GM20431 (cell line): Measurements from ENCODE around the gene IQSEC1.

Source experiments
- in situ Hi-C: fragments of 300-500 bp; cut with MseI, MboI; formaldehyde crosslinking; loops from one replicate; pipeline ENCODE4 v1.15.0; 2020; ENCODE audit warnings: low sequenced_read_pairs; ENCODE audit not compliant: unreplicated experiment

IQSEC1 gene

GRCh38 chr3:13108861-13109260 is 35.6 kb upstream of the IQSEC1 start:
- in situ Hi-C loops: no loop called here

GRCh38 chr3:13107661-13108060 is 34.4 kb upstream of the IQSEC1 start:
- in situ Hi-C loops: no loop called here

GRCh38 chr3:13106308-13107001 is 33.2 kb upstream of the IQSEC1 start:
- in situ Hi-C loops: no loop called here

- in situ Hi-C loops: no loop called here
Measured at GRCh38 chr3:13105896-13106250, 32.6 kb upstream of the IQSEC1 start.

- in situ Hi-C loops: no loop called here
Measured at GRCh38 chr3:13105181-13105895, 32.1 kb upstream of the IQSEC1 start.

GRCh38 chr3:13104511-13104910 is 31.3 kb upstream of the IQSEC1 start:
- in situ Hi-C loops: no loop called here

GRCh38 chr3:13103416-13104058 is 30.3 kb upstream of the IQSEC1 start:
- in situ Hi-C loops: no loop called here

- in situ Hi-C loops: no loop called here
Measured at GRCh38 chr3:13102386-13103345, 29.4 kb upstream of the IQSEC1 start.

GRCh38 chr3:13099707-13100106 is 26.5 kb upstream of the IQSEC1 start:
- in situ Hi-C loops: loop anchor here (25.0 kb wide), 1 partner anchor 363 kb away; no protein-coding TSS in a partner anchor

GRCh38 chr3:13098192-13098988 is 25.2 kb upstream of the IQSEC1 start:
- in situ Hi-C loops: loop anchor here (25.0 kb wide), 1 partner anchor 364 kb away; no protein-coding TSS in a partner anchor

- in situ Hi-C loops: loop anchor here (25.0 kb wide), 1 partner anchor 366 kb away; no protein-coding TSS in a partner anchor
Measured at GRCh38 chr3:13096356-13096755, 23.1 kb upstream of the IQSEC1 start.

GRCh38 chr3:13095408-13095937 is 22.2 kb upstream of the IQSEC1 start:
- in situ Hi-C loops: loop anchor here (25.0 kb wide), 1 partner anchor 367 kb away; no protein-coding TSS in a partner anchor

- in situ Hi-C loops: loop anchor here (25.0 kb wide), 1 partner anchor 369 kb away; no protein-coding TSS in a partner anchor
Measured at GRCh38 chr3:13093687-13094086, 20.5 kb upstream of the IQSEC1 start.

GRCh38 chr3:13092621-13093617 is 19.7 kb upstream of the IQSEC1 start:
- in situ Hi-C loops: loop anchor here (25.0 kb wide), 1 partner anchor 369 kb away; no protein-coding TSS in a partner anchor

- in situ Hi-C loops: loop anchor here (25.0 kb wide), 1 partner anchor 370 kb away; no protein-coding TSS in a partner anchor
Measured at GRCh38 chr3:13091898-13092611, 18.8 kb upstream of the IQSEC1 start.

GRCh38 chr3:13088028-13089006 is 15.1 kb upstream of the IQSEC1 start:
- in situ Hi-C loops: loop anchor here (25.0 kb wide), 1 partner anchor 374 kb away; no protein-coding TSS in a partner anchor
